ENCODE results near the gene OPRL1.

DNA sequence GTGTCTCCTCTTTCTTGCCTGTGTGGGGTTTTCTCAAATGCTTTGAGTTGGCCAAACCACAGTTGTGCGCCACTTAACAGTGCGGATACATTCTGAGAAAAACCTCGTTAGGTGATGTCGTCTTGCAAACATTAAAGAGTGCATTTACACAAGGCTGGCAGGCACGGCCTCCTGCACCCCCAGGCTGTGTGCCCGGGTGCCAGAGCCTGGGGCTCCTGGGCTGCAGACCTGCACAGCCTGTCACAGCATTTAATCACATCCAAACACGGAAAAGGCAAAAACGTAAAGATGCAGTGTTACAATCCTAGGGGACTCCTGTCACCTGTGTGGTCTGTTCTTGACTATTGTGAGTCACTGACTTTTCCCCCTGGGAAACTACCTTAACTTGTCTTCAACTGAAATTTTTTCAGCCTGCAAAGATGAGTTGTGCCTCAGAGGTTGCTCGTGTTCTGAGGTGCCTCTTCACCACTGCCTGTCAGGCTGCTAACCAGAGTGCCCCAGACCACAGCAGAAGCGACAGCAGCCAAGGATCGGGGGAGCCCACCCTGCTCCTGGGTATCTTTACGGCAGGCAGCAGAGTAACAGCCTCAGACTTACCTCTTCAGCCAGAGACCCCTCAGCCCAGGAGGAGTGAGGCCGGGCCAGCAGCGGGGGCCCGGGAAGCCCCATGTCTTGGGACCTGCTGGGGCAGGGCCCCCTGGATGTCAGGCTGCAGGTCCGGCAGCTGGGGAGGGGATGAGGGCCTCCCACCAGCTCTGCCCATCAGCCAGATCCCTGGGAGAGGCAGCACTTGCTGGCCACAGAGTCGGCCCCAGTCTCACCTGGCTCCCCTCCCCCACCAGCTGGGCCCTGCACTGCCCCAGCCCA is 44.6 kb upstream of the OPRL1 start:
- TF ChIP-seq CTCF (IDR thresholded peaks at IDR 0.05) (no peak), POLR2AphosphoS5 (IDR thresholded peaks at IDR 0.05; ENCODE audit: low read depth, low read length) (no peak), TCF7L2 (IDR thresholded peaks at IDR 0.05; ENCODE audit: low read depth, low read length) (no peak)

Measured in Panc1 (cell line).